OCI-LY1 (cell line): ENCODE measurements around the gene WBP4.

Source experiments
- H2AFZ ChIP-seq: fragments of 200-600 bp; sonication (generic), shearing (Covaris generic); 2 replicates; pipeline ENCODE4 v1.6.0; 2014; ENCODE audit warnings: antibody characterized with exemption, mild to moderate bottlenecking, low read length
- H3F3A ChIP-seq: fragments of 200-600 bp; sonication (generic), shearing (Covaris generic); 2 replicates; pipeline ENCODE4 v1.6.0; 2014; ENCODE audit warnings: mild to moderate bottlenecking, antibody characterized with exemption, low read length, moderate library complexity; ENCODE audit not compliant: insufficient read depth
- H3K27ac ChIP-seq: fragments of 200-600 bp; sonication (generic); 2 replicates; pipeline ENCODE4 v1.5.1; 2014; ENCODE audit warnings: low read length, mixed run types, mild to moderate bottlenecking, low read depth; ENCODE audit not compliant: poor library complexity, severe bottlenecking
- H3K27me3 ChIP-seq: fragments of 200-600 bp; sonication (generic); 2 replicates; pipeline ENCODE4 v1.6.0; 2014; ENCODE audit warnings: antibody characterized with exemption, mild to moderate bottlenecking, low read length, moderate library complexity; ENCODE audit not compliant: insufficient read depth
- H3K36me3 ChIP-seq: fragments of 200-600 bp; sonication (generic); 2 replicates; pipeline ENCODE4 v1.6.1; 2014; ENCODE audit warnings: mild to moderate bottlenecking, antibody characterized with exemption, low read length, moderate library complexity, mixed read lengths; ENCODE audit not compliant: insufficient read depth
- H3K4me1 ChIP-seq: fragments of 200-600 bp; sonication (generic); 2 replicates; pipeline ENCODE4 v1.5.1; 2014; ENCODE audit warnings: mild to moderate bottlenecking, low read length, moderate library complexity; ENCODE audit not compliant: insufficient read depth, severe bottlenecking
- H3K4me2 ChIP-seq: fragments of 200-600 bp; sonication (generic), shearing (Covaris generic); 2 replicates; pipeline ENCODE4 v1.6.1; 2014; ENCODE audit warnings: low read length
- H3K4me3 ChIP-seq: fragments of 200-600 bp; sonication (generic); 2 replicates; pipeline ENCODE4 v1.5.1; 2014; ENCODE audit warnings: low read length, low read depth, mild to moderate bottlenecking, mixed read lengths; ENCODE audit not compliant: poor library complexity, severe bottlenecking
- H3K79me2 ChIP-seq: fragments of 200-600 bp; shearing (Covaris generic); 2 replicates; pipeline ENCODE4 v1.6.1; 2016; ENCODE audit warnings: mixed run types, low read length, mixed read lengths; ENCODE audit not compliant: insufficient read depth
- H3K9ac ChIP-seq: fragments of 200-600 bp; sonication (generic), shearing (Covaris generic); 2 replicates; pipeline ENCODE4 v1.6.1; 2014; ENCODE audit warnings: mild to moderate bottlenecking, low read length, mixed read lengths
- H3K9me2 ChIP-seq: fragments of 200-600 bp; sonication (generic), shearing (Covaris generic); 2 replicates; pipeline ENCODE4 v1.6.1; 2014; ENCODE audit warnings: low read depth, mild to moderate bottlenecking, low read length, mixed read lengths
- H3K9me3 ChIP-seq: fragments of 200-600 bp; shearing (Covaris generic); 2 replicates; pipeline ENCODE4 v1.6.1; 2014; ENCODE audit warnings: low read length, mixed read lengths
- H4K20me1 ChIP-seq: fragments of 200-600 bp; sonication (generic), shearing (Covaris generic); 2 replicates; pipeline ENCODE4 v1.6.0; 2016; ENCODE audit warnings: mild to moderate bottlenecking, low read length; ENCODE audit not compliant: insufficient read depth
- EZH2 ChIP-seq: fragments of 200-600 bp; sonication (generic), shearing (Covaris generic); IDR thresholded peaks from 2 replicates; pipeline ENCODE4 v1.8.0; 2017; ENCODE audit warnings: borderline replicate concordance, mixed run types, mild to moderate bottlenecking, antibody characterized with exemption, low read length, moderate library complexity, mixed read lengths
- TF ChIP-seq, protein P1 (sequence below): fragments of 200-600 bp; sonication (generic), shearing (Covaris generic); IDR thresholded peaks from 2 replicates; pipeline ENCODE4 v1.5.1; 2017; ENCODE audit warnings: mild to moderate bottlenecking, antibody characterized with exemption, low read length, moderate library complexity, mixed read lengths

Gene WBP4

DNA sequence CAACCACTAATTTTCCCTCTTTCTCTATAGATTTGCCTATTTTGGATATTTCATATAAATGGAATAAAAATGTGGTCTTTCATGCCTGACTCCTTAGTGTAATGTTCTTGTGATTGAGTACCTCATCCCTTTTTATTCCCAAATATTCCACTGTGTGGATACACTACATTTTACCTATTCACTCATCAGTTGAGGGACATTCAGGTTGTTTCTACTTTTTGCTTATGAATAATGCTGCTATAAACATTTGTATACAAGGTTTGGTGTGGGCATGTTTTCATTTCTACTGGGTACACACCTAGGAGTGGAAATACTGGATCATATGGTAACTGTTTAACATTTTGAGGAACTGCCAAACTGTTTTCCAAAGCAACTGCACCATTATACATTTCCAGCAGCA, 5.1 kb upstream of the WBP4 start:
- no peaks in the 10 kb centered on the region for H3K9me2 ChIP-seq
- TF ChIP-seq EZH2: no peak
- TF ChIP-seq, protein P1, sequence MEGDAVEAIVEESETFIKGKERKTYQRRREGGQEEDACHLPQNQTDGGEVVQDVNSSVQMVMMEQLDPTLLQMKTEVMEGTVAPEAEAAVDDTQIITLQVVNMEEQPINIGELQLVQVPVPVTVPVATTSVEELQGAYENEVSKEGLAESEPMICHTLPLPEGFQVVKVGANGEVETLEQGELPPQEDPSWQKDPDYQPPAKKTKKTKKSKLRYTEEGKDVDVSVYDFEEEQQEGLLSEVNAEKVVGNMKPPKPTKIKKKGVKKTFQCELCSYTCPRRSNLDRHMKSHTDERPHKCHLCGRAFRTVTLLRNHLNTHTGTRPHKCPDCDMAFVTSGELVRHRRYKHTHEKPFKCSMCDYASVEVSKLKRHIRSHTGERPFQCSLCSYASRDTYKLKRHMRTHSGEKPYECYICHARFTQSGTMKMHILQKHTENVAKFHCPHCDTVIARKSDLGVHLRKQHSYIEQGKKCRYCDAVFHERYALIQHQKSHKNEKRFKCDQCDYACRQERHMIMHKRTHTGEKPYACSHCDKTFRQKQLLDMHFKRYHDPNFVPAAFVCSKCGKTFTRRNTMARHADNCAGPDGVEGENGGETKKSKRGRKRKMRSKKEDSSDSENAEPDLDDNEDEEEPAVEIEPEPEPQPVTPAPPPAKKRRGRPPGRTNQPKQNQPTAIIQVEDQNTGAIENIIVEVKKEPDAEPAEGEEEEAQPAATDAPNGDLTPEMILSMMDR: no peak
- H4K20me1 ChIP-seq: no peaks in the 10 kb centered on the region
- H3K9me3 ChIP-seq: no peaks in the 10 kb centered on the region
- no peaks in the 10 kb centered on the region for H3K36me3 ChIP-seq
- peaks cover 79% of the 10 kb centered on the region for H3K4me1 ChIP-seq
- H3K79me2 ChIP-seq: peaks cover 36% of the 10 kb centered on the region
- H3K4me3 ChIP-seq: no peak overlapping the region
- no peak overlapping the region for H3K9ac ChIP-seq
- H3F3A ChIP-seq: no peaks in the 10 kb centered on the region
- H2AFZ ChIP-seq: no peak overlapping the region
- no peaks in the 10 kb centered on the region for H3K27me3 ChIP-seq
- peak overlapping the region; percentile 90 for H3K27ac ChIP-seq
- H3K4me2 ChIP-seq: peak overlapping the region; percentile 73; the same call in 1 of the 2 replicates

DNA sequence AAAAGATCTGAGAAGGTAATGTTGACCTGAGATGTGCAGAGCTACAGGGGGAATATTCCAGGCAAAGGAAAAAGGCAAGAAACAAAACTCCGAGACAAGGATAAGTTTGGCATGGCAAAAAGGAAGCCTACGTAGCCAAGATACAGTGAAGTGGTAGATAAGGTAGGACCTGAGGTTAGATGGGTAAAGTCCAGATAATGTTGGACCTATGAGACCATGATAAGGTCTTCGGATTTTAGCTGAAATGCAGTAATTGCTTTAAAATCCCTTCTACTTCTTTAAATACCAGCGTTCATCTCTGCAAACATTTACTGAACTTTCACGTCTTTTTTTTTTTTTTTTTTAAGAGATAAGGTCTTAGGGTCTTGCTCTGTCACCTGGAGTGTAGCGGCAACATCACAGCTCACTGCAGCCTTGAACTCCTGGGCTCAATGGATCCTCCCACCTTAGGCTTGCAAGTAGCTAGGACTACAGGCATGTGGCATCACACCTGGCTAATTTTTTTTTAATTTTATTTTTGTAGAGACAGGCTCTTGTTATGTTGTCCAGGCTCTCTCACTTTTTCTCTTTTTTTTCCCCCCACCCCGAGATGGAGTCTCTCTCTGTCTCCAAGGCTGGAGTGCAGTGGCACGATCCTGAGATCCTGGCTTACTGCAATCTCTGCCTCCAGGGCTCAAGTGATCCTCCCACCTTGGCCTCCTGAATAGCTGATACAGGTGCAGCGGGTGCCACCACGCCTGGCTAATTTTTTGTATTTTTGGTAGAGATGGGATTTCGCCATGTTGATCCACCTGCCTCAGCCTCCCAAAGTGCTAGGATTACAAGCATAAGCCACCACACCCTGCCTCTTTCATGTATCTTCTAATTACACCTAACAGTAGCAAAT, 4.2 kb upstream of the WBP4 start:
- Histone ChIP-seq H3K4me2 (peak overlapping the region; percentile 73), H3K79me2 (peaks cover 35% of the 10 kb centered on the region), H3K4me3 (no peak overlapping the region), H3K36me3 (no peaks in the 10 kb centered on the region), H2AFZ (no peak overlapping the region), H3K9me3 (no peaks in the 10 kb centered on the region), H3F3A (no peaks in the 10 kb centered on the region), H3K9ac (no peak overlapping the region), H3K9me2 (no peaks in the 10 kb centered on the region), H4K20me1 (no peaks in the 10 kb centered on the region), H3K27me3 (no peaks in the 10 kb centered on the region), H3K4me1 (peaks cover 75% of the 10 kb centered on the region), H3K27ac (peak overlapping the region; percentile 90)
- TF ChIP-seq, protein P1: no peak
- no peak for TF ChIP-seq EZH2

DNA sequence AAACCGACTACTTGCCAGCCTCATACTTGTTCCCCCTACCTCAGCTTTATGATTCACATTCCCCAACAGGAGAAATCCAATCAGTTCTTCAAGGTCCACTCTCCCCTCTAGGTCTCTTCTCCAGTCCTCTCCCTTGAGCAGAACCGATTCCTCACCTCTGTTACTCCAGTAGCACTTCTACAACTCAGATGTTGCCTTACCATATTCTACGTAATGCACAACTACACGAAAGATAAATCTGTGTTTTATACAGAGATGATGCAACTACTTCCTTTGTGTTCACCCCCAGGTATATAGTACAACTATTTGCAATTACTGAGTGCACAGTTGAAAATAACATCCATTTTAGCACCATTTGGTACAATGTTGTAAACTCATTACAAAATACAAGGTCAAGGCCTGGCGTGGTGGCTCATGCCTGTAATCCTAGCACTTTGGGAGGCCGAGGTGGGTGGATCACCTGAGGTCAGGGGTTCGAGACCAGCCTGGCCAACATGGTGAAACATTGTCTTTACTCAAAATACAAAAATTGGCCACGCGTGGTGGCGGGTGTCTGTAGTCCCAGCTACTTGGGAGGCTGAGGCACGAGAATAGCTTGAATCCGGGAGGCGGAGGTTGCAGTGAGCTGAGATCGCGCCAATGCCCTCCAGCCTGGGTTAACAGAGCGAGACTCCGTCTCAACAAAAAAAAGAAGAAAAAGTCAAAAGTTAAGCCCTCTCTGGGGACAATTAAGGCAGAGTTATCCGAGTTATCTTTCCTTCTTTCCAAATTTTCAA, 2.8 kb upstream of the WBP4 start:
- no peaks in the 10 kb centered on the region for H3F3A ChIP-seq

More for the DNA sequence above, 2.8 kb upstream of the WBP4 start:
- Histone ChIP-seq H3K4me2 (peak overlapping the region; percentile 73), H3K9ac (peak overlapping the region; percentile 92), H4K20me1 (no peaks in the 10 kb centered on the region), H3K9me3 (no peaks in the 10 kb centered on the region), H3K27me3 (no peaks in the 10 kb centered on the region), H3K4me3 (peak overlapping the region; percentile 79), H3K4me1 (peaks cover 75% of the 10 kb centered on the region), H2AFZ (no peak overlapping the region), H3K79me2 (peaks cover 31% of the 10 kb centered on the region; the same call in 1 of the 2 replicates), H3K27ac (peak overlapping the region; percentile 90), H3K9me2 (no peaks in the 10 kb centered on the region), H3K36me3 (no peaks in the 10 kb centered on the region)
- TF ChIP-seq EZH2: no peak
- TF ChIP-seq, protein P1: no peak
